ENCODE data around the gene ANKRD49. TPM values are rescaled to one million over a fixed set of nuclear protein-coding genes. Genes with fewer than 3 reads are reported as not detected.

Gene ANKRD49, protein sequence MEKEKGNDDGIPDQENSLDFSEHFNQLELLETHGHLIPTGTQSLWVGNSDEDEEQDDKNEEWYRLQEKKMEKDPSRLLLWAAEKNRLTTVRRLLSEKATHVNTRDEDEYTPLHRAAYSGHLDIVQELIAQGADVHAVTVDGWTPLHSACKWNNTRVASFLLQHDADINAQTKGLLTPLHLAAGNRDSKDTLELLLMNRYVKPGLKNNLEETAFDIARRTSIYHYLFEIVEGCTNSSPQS
- 10 to 100 TPM; 21.3 to 55.6 (median 26.6) TPM for total RNA-seq

DNA sequence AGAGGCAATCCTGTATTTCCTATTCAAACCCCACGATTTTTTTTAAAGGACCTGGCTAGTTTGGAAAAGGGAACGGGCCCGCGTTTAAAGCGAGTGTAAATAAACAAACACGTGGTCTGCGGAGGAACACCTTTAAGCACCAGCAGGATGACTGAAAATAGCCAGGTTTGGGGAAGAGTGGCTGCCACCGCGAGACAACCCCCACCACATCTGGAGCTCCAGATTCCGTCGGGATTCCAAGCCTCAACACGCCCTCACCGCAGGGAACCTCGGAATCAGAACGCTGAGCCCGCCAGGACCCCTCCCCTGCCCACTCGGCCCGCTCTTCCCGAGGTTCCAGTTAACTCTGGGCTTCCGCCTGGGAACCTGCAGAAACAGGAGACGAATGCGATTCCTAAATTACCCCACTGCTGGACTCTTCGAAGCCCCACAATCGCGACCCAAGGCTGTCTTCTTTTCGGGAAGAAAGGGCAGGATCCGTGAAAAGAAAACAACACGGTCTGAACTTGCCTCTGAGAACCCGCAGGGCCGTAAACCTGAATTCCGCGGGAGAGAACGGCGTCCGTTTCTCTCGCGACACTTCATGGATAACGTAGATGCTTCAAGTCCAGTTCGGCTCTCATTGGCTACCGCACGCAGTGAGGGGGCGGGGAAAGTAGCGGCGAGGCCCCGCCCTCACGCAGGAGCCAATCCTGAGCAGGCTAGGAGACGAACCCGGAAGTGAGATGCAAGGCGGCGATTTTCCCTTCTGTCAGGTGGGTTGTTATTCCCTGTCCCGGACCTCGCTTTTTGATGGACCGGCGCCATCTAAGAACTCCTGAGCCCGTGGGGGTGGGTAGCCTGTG, at the start of gene ANKRD49, which contains the start of gene MRE11:
Gene ANKRD49, plus strand, starts transcription at position 704 of the 845 bp plus-strand sequence. CDS start 2,710 bp downstream, outside the sequence.
Gene MRE11, minus strand, starts transcription at position 564 of the 845 bp plus-strand sequence. CDS start 1,043 bp downstream, outside the sequence.
- no peaks in the 10 kb centered on the region for H3K27me3 ChIP-seq
- H3K4me1 ChIP-seq: peaks cover 0 to 6% of the 10 kb centered on the region in 2 donors
- peak in 1 of 2 donors; percentile 67 for TF ChIP-seq POLR2A (IDR thresholded peaks at IDR 0.05)
- TF ChIP-seq, protein P1, sequence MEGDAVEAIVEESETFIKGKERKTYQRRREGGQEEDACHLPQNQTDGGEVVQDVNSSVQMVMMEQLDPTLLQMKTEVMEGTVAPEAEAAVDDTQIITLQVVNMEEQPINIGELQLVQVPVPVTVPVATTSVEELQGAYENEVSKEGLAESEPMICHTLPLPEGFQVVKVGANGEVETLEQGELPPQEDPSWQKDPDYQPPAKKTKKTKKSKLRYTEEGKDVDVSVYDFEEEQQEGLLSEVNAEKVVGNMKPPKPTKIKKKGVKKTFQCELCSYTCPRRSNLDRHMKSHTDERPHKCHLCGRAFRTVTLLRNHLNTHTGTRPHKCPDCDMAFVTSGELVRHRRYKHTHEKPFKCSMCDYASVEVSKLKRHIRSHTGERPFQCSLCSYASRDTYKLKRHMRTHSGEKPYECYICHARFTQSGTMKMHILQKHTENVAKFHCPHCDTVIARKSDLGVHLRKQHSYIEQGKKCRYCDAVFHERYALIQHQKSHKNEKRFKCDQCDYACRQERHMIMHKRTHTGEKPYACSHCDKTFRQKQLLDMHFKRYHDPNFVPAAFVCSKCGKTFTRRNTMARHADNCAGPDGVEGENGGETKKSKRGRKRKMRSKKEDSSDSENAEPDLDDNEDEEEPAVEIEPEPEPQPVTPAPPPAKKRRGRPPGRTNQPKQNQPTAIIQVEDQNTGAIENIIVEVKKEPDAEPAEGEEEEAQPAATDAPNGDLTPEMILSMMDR (IDR thresholded peaks at IDR 0.05): no peak
- H3K36me3 ChIP-seq: no peaks in the 10 kb centered on the region
- peak within 1 kb of the TSS; percentile 76 to 81 for H3K4me3 ChIP-seq
- peak; percentile 97 for DNase-seq
- intact Hi-C loops (cut with DNase I; ENCODE audit: low total_unique reads): no loop called here
- H3K27ac ChIP-seq: peak within 1 kb of the TSS; percentile 81 to 88
- no peaks in the 10 kb centered on the region for H3K9me3 ChIP-seq

DNA sequence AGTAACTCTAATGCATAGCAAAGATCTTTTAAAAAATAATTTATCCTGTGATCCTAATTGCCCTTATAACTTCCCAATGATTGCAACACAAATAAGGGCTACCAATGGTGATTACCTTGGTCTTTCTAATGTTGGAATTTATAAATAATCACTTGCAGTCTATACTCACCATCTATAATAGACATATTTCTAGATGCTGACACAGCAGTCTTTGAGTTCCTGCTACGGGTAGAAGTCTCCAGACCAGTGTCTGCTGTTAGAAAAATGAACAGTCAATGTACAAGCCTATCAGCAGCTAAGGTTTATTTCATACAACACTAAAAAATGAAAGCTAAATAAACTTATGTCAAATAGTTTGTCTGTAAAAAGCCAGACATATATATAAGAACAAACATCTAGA, 48.1 kb upstream of the ANKRD49 start:
- Histone ChIP-seq H3K9me3 (no peaks in the 10 kb centered on the region), H3K4me3 (no peak overlapping the region), H3K4me1 (no peaks in the 10 kb centered on the region), H3K36me3 (no peaks in the 10 kb centered on the region), H3K27ac (no peak overlapping the region), H3K27me3 (no peaks in the 10 kb centered on the region)
- intact Hi-C loops (cut with DNase I; ENCODE audit: low total_unique reads): no loop called here
- DNase-seq: no peak
- TF ChIP-seq, protein P1 (IDR thresholded peaks at IDR 0.05): no peak
- TF ChIP-seq POLR2A (IDR thresholded peaks at IDR 0.05): no peak

DNA sequence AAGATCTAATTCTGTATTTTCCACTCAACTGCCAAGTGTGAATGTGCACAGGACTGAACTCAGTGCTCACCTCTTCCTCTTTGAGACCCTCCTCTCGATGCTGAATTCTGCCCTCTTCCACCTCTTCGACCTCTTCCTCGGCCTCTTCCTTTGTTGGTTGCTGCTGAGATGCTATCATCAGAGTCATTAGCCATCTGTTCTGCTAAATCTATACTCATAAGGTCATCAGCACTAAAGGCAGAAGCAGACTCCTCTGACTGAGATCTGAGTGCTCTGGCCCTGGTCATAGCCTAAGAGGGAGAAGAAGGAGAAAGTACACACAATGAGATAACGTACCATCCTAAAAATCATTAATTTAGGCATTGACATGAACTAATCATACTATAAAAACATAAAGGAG, 46.6 kb upstream of the ANKRD49 start:
- no peak overlapping the region for H3K4me3 ChIP-seq
- DNase-seq: no peak
- intact Hi-C loops (cut with DNase I; ENCODE audit: low total_unique reads): no loop called here
- no peaks in the 10 kb centered on the region for H3K9me3 ChIP-seq
- H3K27me3 ChIP-seq: no peaks in the 10 kb centered on the region
- TF ChIP-seq POLR2A (IDR thresholded peaks at IDR 0.05): no peak
- TF ChIP-seq, protein P1 (IDR thresholded peaks at IDR 0.05): no peak
- no peaks in the 10 kb centered on the region for H3K36me3 ChIP-seq
- H3K4me1 ChIP-seq: no peaks in the 10 kb centered on the region
- H3K27ac ChIP-seq: no peak overlapping the region

DNA sequence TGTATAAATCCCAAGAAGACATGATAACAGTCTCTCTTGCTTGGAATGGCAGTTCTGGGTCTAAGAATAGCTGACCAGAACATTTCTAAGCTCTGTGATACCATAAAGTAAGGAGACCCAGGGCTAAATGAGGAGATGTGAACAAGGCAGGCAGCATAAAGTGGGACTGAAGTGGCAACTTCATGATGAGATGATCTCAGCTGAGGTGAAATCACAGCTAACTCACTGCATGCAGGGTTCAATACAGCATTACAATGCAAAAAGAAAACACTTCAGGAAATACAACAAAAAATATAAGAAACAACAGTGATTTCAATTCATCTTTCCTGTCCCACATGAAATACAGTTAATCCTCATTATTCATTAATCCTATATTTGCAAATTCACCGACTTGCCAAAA, 44.8 kb upstream of the ANKRD49 start:
- no peak overlapping the region for H3K4me3 ChIP-seq
- H3K4me1 ChIP-seq: no peaks in the 10 kb centered on the region
- H3K27ac ChIP-seq: no peak overlapping the region
- no peak for TF ChIP-seq POLR2A (IDR thresholded peaks at IDR 0.05)
- TF ChIP-seq, protein P1 (IDR thresholded peaks at IDR 0.05): no peak
- intact Hi-C loops (cut with DNase I; ENCODE audit: low total_unique reads): no loop called here
- no peaks in the 10 kb centered on the region for H3K27me3 ChIP-seq
- no peaks in the 10 kb centered on the region for H3K9me3 ChIP-seq
- DNase-seq: no peak
- H3K36me3 ChIP-seq: no peaks in the 10 kb centered on the region

DNA sequence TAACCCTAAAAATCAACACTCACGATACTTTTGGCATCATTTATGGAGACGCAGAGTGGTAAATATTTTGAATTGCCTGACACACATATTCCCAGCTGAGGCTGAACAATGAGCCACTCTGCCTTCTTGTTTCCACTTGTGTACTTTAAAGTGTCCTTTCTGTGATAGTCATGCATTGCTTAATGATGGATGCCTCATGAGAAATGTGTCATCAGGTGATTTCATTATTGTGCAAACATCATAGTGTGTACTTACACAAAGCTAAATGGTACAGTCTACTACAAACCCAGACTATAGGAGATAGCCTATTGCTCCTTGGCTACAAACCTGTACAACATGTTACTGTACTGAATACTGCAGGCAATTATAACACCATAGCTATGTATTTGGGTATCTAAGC, 44.3 kb upstream of the ANKRD49 start:
- no peaks in the 10 kb centered on the region for H3K27me3 ChIP-seq
- TF ChIP-seq, protein P1 (IDR thresholded peaks at IDR 0.05): no peak
- TF ChIP-seq POLR2A (IDR thresholded peaks at IDR 0.05): no peak
- no peak for DNase-seq
- H3K27ac ChIP-seq: no peak overlapping the region
- no peak overlapping the region for H3K4me3 ChIP-seq
- no peaks in the 10 kb centered on the region for H3K9me3 ChIP-seq
- no peaks in the 10 kb centered on the region for H3K36me3 ChIP-seq
- intact Hi-C loops (cut with DNase I; ENCODE audit: low total_unique reads): no loop called here
- no peaks in the 10 kb centered on the region for H3K4me1 ChIP-seq

All from uterus (tissue), 4 donors.